Chondrocyte (in vitro differentiated cells): ENCODE results near the gene ATG4D. TPM values are rescaled to one million over a fixed set of nuclear protein-coding genes. Genes with fewer than 3 reads are reported as not detected.
"Not testable (repeated sequence)": the region's sequence is repeated elsewhere in the genome, so short reads cannot be mapped to it uniquely, and the experiment has no call there.

Experiments used
- DNase-seq: peaks from one replicate; pipeline ENCODE4 v3.0.0; 2021; ENCODE audit warnings: mixed read lengths, low spot score
- H3K27ac Mint-ChIP-seq: one replicate; pipeline ENCODE4 v1.8.0; 2021; ENCODE audit warnings: mild to moderate bottlenecking, moderate library complexity, mixed read lengths; ENCODE audit not compliant: unreplicated experiment
- H3K27me3 Mint-ChIP-seq: 2 replicates; pipeline ENCODE4 v1.8.0; 2021; ENCODE audit warnings: low read depth, mixed read lengths
- H3K36me3 Mint-ChIP-seq: 2 replicates; pipeline ENCODE4 v1.8.0; 2021; ENCODE audit warnings: low read depth, mixed read lengths
- H3K4me1 Mint-ChIP-seq: 2 replicates; pipeline ENCODE4 v1.8.0; 2021; ENCODE audit warnings: low read depth, mild to moderate bottlenecking, mixed read lengths
- H3K4me3 Mint-ChIP-seq: one replicate; pipeline ENCODE4 v1.8.0; 2021; ENCODE audit warnings: mild to moderate bottlenecking, moderate library complexity, mixed read lengths; ENCODE audit not compliant: unreplicated experiment
- H3K9me3 Mint-ChIP-seq: 2 replicates; pipeline ENCODE4 v1.8.0; 2021; ENCODE audit warnings: low read depth, mixed read lengths
- CTCF ChIP-seq: fragments of 200-600 bp; sonication (generic); IDR thresholded peaks from 2 replicates; pipeline ENCODE4 v1.5.0; 2021; ENCODE audit warnings: antibody characterized with exemption, mild to moderate bottlenecking, moderate library complexity
- total RNA-seq: library from RNA; stranded (reverse); gene quantifications from 3 replicates; pipeline ENCODE4 v1.2.1, GENCODE V29; 2021

Gene ATG4D
- total RNA-seq, 1 donor from 2014 or later = 23.2 TPM

GRCh38 chr19:10533646-10534386, 9.9 kb upstream of the ATG4D start:
- H3K27ac Mint-ChIP-seq = peak overlapping the region; percentile 94
- no peak overlapping the region for H3K4me3 Mint-ChIP-seq
- peaks cover 27% of the 10 kb centered on the region for H3K4me1 Mint-ChIP-seq
- H3K36me3 Mint-ChIP-seq = no peaks in the 10 kb centered on the region
- no peak for DNase-seq
- H3K9me3 Mint-ChIP-seq = no peaks in the 10 kb centered on the region
- peak; percentile 33 for TF ChIP-seq CTCF
- no peaks in the 10 kb centered on the region for H3K27me3 Mint-ChIP-seq

GRCh38 chr19:10535613-10536012, 8.1 kb upstream of the ATG4D start:
- no peak for DNase-seq
- Mint-ChIP-seq H3K4me3 (no peak overlapping the region), H3K9me3 (no peaks in the 10 kb centered on the region), H3K36me3 (no peaks in the 10 kb centered on the region), H3K4me1 (peaks cover 27% of the 10 kb centered on the region), H3K27ac (peak overlapping the region; percentile 32), H3K27me3 (no peaks in the 10 kb centered on the region)
- TF ChIP-seq CTCF = no peak

GRCh38 chr19:10537668-10538067, 6.0 kb upstream of the ATG4D start:
- no peak for TF ChIP-seq CTCF
- Mint-ChIP-seq H3K4me1 (peaks cover 22% of the 10 kb centered on the region), H3K27ac (no peak overlapping the region), H3K4me3 (no peak overlapping the region), H3K9me3 (no peaks in the 10 kb centered on the region), H3K36me3 (no peaks in the 10 kb centered on the region), H3K27me3 (no peaks in the 10 kb centered on the region)
- no peak for DNase-seq

- TF ChIP-seq CTCF = no peak
Measured at GRCh38 chr19:10538204-10538983, 5.3 kb upstream of the ATG4D start.

GRCh38 chr19:10539016-10539415, 4.7 kb upstream of the ATG4D start:
- not testable (repeated sequence) for H3K27me3 Mint-ChIP-seq, DNase-seq, H3K27ac Mint-ChIP-seq, H3K36me3 Mint-ChIP-seq, H3K9me3 Mint-ChIP-seq, H3K4me3 Mint-ChIP-seq
- peaks cover 14% of the 10 kb centered on the region for H3K4me1 Mint-ChIP-seq

More at GRCh38 chr19:10538204-10538983, 5.3 kb upstream of the ATG4D start:
- no peak overlapping the region for H3K27ac Mint-ChIP-seq
- no peaks in the 10 kb centered on the region for H3K27me3 Mint-ChIP-seq
- H3K4me1 Mint-ChIP-seq = peaks cover 20% of the 10 kb centered on the region
- no peak for DNase-seq
- H3K4me3 Mint-ChIP-seq = no peak overlapping the region
- H3K9me3 Mint-ChIP-seq = no peaks in the 10 kb centered on the region
- H3K36me3 Mint-ChIP-seq = no peaks in the 10 kb centered on the region
